GM23338 (cell line): ENCODE results near the gene PRKCH. TPM values are rescaled to one million over a fixed set of nuclear protein-coding genes. Genes with fewer than 3 reads are reported as not detected.

ENCODE experiments used
- ATAC-seq: fragments of 200-7000 bp; cut with Tn5 transposase; 3 replicates; pipeline ENCODE4 v1.9.1; 2020
- DNase-seq: peaks from one replicate; pipeline ENCODE4 v3.0.0-alpha.2; 2015; ENCODE audit warnings: low spot score
- H2AFZ ChIP-seq: fragments of 200-600 bp; sonication (generic); 2 replicates; pipeline ENCODE4 v1.8.0; 2016; ENCODE audit warnings: antibody characterized with exemption, mild to moderate bottlenecking, moderate library complexity
- H3F3A ChIP-seq: fragments of 200-600 bp; sonication (generic); replicated peaks from 2 replicates; pipeline ENCODE4 v1.8.0; 2017; ENCODE audit warnings: antibody characterized with exemption, mixed run types, low read depth
- H3K27ac ChIP-seq: fragments of 200-600 bp; sonication (generic); 2 replicates; pipeline ENCODE4 v1.6.1; 2016; ENCODE audit warnings: low read depth
- H3K27me3 ChIP-seq: fragments of 200-600 bp; sonication (generic); 2 replicates; pipeline ENCODE4 v1.8.0; 2016; ENCODE audit warnings: mild to moderate bottlenecking, mixed run types, moderate library complexity; ENCODE audit not compliant: insufficient read depth
- H3K36me3 ChIP-seq: fragments of 200-600 bp; sonication (generic); 2 replicates; pipeline ENCODE4 v1.8.0; 2016; ENCODE audit warnings: mild to moderate bottlenecking; ENCODE audit not compliant: insufficient read depth
- H3K4me1 ChIP-seq: fragments of 200-600 bp; sonication (generic); 2 replicates; pipeline ENCODE4 v1.8.0; 2016; ENCODE audit warnings: mild to moderate bottlenecking, moderate library complexity; ENCODE audit not compliant: insufficient read depth
- H3K4me2 ChIP-seq: fragments of 200-600 bp; sonication (generic); 2 replicates; pipeline ENCODE4 v1.7.1; 2017; ENCODE audit warnings: mixed run types
- H3K4me3 ChIP-seq: fragments of 200-600 bp; sonication (generic); 2 replicates; pipeline ENCODE4 v1.6.1; 2016; ENCODE audit warnings: mixed run types
- H3K79me2 ChIP-seq: fragments of 200-600 bp; sonication (generic); replicated peaks from 2 replicates; pipeline ENCODE4 v1.8.0; 2017; ENCODE audit warnings: mild to moderate bottlenecking; ENCODE audit not compliant: insufficient read depth
- H3K9me2 ChIP-seq: fragments of 200-600 bp; sonication (generic); 2 replicates; pipeline ENCODE4 v1.8.0; 2017; ENCODE audit not compliant: insufficient read depth
- H4K20me1 ChIP-seq: fragments of 200-600 bp; sonication (generic); replicated peaks from 2 replicates; pipeline ENCODE4 v1.8.0; 2017; ENCODE audit warnings: mild to moderate bottlenecking; ENCODE audit not compliant: insufficient read depth
- H3K27ac Mint-ChIP-seq: 2 replicates; pipeline ENCODE4 v1.8.0; 2020; ENCODE audit warnings: inconsistent platforms, mild to moderate bottlenecking, moderate library complexity, mixed read lengths
- H3K27me3 Mint-ChIP-seq: 3 replicates; pipeline ENCODE4 v1.8.0; 2022; ENCODE audit warnings: low read depth, mild to moderate bottlenecking, moderate library complexity, mixed read lengths, inconsistent platforms; ENCODE audit not compliant: insufficient read depth, poor library complexity
- H3K36me3 Mint-ChIP-seq: 3 replicates; pipeline ENCODE4 v1.8.0; 2021; ENCODE audit warnings: low read depth, mild to moderate bottlenecking, inconsistent platforms, moderate library complexity, mixed read lengths
- H3K4me1 Mint-ChIP-seq: 3 replicates; pipeline ENCODE4 v1.8.0; 2020; ENCODE audit warnings: mild to moderate bottlenecking, inconsistent platforms, mixed read lengths
- H3K4me3 Mint-ChIP-seq: 3 replicates; pipeline ENCODE4 v1.8.0; 2021; ENCODE audit warnings: moderate library complexity, mild to moderate bottlenecking, inconsistent platforms, mixed read lengths
- H3K9me3 Mint-ChIP-seq: 3 replicates; pipeline ENCODE4 v1.8.0; 2020; ENCODE audit warnings: moderate library complexity, mild to moderate bottlenecking, inconsistent platforms, mixed read lengths
- CREB1 ChIP-seq: fragments of 250-450 bp; sonication (Bioruptor Pico); IDR thresholded peaks from 2 replicates; pipeline ENCODE4 v1.5.0; 2020; ENCODE audit warnings: low read depth, mild to moderate bottlenecking, moderate library complexity
- CTCF ChIP-seq, 2 experiments: fragments of 200-600 bp in 1 of 2; sonication (generic) in 1 of 2; conservative IDR thresholded peaks; 2 replicates each; pipeline versions ENCODE4 v1.5.1 to v1.6.1; 2016 to 2017; ENCODE audit warnings: antibody characterized with exemption in 2 of 2, low read depth in 2 of 2, mild to moderate bottlenecking in 2 of 2, moderate library complexity in 1 of 2
- ETS1 ChIP-seq: IDR thresholded peaks from 2 replicates; pipeline ENCODE4 v1.6.1; 2016; ENCODE audit warnings: antibody characterized with exemption
- EZH2 ChIP-seq: fragments of 200-600 bp; sonication (generic); IDR thresholded peaks from one replicate; pipeline ENCODE4 v1.8.0; 2017; ENCODE audit warnings: antibody characterized with exemption, mild to moderate bottlenecking, low read depth; ENCODE audit not compliant: unreplicated experiment
- EZH2phosphoT487 ChIP-seq: fragments of 200-600 bp; sonication (generic); IDR thresholded peaks from one replicate; pipeline ENCODE4 v1.8.1; 2018; ENCODE audit warnings: antibody characterized with exemption; ENCODE audit not compliant: unreplicated experiment
- JUNB ChIP-seq: IDR thresholded peaks from one replicate; pipeline ENCODE4 v1.6.1; 2016; ENCODE audit warnings: antibody characterized with exemption; ENCODE audit not compliant: unreplicated experiment
- NANOG ChIP-seq: IDR thresholded peaks from 2 replicates; pipeline ENCODE4 v1.6.1; 2016; ENCODE audit warnings: antibody characterized with exemption, borderline replicate concordance
- POLR2AphosphoS5 ChIP-seq: IDR thresholded peaks from 2 replicates; pipeline ENCODE4 v1.6.1; 2016; ENCODE audit warnings: antibody characterized with exemption, low read depth
- REST ChIP-seq: IDR thresholded peaks from one replicate; pipeline ENCODE4 v1.6.1; 2018; ENCODE audit warnings: antibody characterized with exemption; ENCODE audit not compliant: unreplicated experiment
- STAT1 ChIP-seq: IDR thresholded peaks from one replicate; pipeline ENCODE4 v1.6.1; 2016; ENCODE audit warnings: antibody characterized with exemption; ENCODE audit not compliant: unreplicated experiment
- ZNF114 ChIP-seq: fragments of 250-450 bp; sonication (Bioruptor Pico); IDR thresholded peaks from 2 replicates; pipeline ENCODE4 v1.5.0; 2020; ENCODE audit warnings: mild to moderate bottlenecking, moderate library complexity
- ZNF331 ChIP-seq: fragments of 250-450 bp; sonication (Bioruptor Pico); IDR thresholded peaks from 2 replicates; pipeline ENCODE4 v1.5.0; 2020; ENCODE audit warnings: low read depth, mild to moderate bottlenecking, moderate library complexity
- ZNF462 ChIP-seq: fragments of 250-450 bp; sonication (Bioruptor Pico); IDR thresholded peaks from 2 replicates; pipeline ENCODE4 v1.5.0; 2020; ENCODE audit warnings: mild to moderate bottlenecking, moderate library complexity
- polyA plus RNA-seq: library from polyadenylated mRNA; unstranded; fragments of >200 nt; fragmentation: Nextera tagmentation; extraction: Ambion mirVana; gene quantifications from 2 replicates; pipeline ENCODE4 v1.2.1, GENCODE V29; 2016
- total RNA-seq: library from RNA; depleted of rRNA; stranded (reverse); fragments of >200 nt; shearing (Covaris generic); gene quantifications from 2 replicates; pipeline ENCODE4 v1.2.3, GENCODE V29; 2014

PRKCH gene
- total and polyA plus RNA-seq, 2 experiments from 2014 or later: 5.4 to 10.1 TPM

GRCh38 chr14:61526405-61527312 is 205.3 kb downstream of the PRKCH start:
- Mint-ChIP-seq H3K4me1 (peaks cover 28% of the 10 kb centered on the region), H3K36me3 (no peaks in the 10 kb centered on the region), H3K27me3 (peaks cover 10% of the 10 kb centered on the region), H3K27ac (no peak overlapping the region), H3K4me3 (no peak overlapping the region), H3K9me3 (no peaks in the 10 kb centered on the region)
- TF ChIP-seq ZNF331 (CRISPR knock-in tag): no peak
- TF ChIP-seq CTCF (conservative IDR thresholded peaks at IDR 0.05; ENCODE audit: low read depth in 2 of 2): no peak
- TF ChIP-seq POLR2AphosphoS5: no peak
- no peak for TF ChIP-seq ETS1
- TF ChIP-seq CREB1 (CRISPR knock-in tag): no peak
- no peak for TF ChIP-seq ZNF462
- TF ChIP-seq EZH2phosphoT487: no peak
- no peak for TF ChIP-seq EZH2
- no peak for TF ChIP-seq NANOG
- no peak for TF ChIP-seq ZNF114 (CRISPR knock-in tag)
- TF ChIP-seq JUNB: no peak
- no peak for TF ChIP-seq REST
- no peak for TF ChIP-seq STAT1
- H3K4me2 ChIP-seq: no peak overlapping the region
- H2AFZ ChIP-seq: no peak overlapping the region
- DNase-seq: no peak
- H3K4me1 ChIP-seq: peaks cover 8% of the 10 kb centered on the region
- no peaks in the 10 kb centered on the region for H3K27me3 ChIP-seq
- no peaks in the 10 kb centered on the region for H4K20me1 ChIP-seq
- peak; percentile 17; the same call in 1 of the 3 replicates for ATAC-seq
- no peaks in the 10 kb centered on the region for H3K79me2 ChIP-seq
- no peak overlapping the region for H3K27ac ChIP-seq
- no peaks in the 10 kb centered on the region for H3F3A ChIP-seq
- H3K9me2 ChIP-seq: no peaks in the 10 kb centered on the region
- no peak overlapping the region for H3K4me3 ChIP-seq
- H3K36me3 ChIP-seq: no peaks in the 10 kb centered on the region
